Mesothelial cell of epicardium (in vitro differentiated cells): ENCODE data around the gene ABTB1. TPM values are rescaled to one million over a fixed set of nuclear protein-coding genes. Genes with fewer than 3 reads are reported as not detected.
A peak's percentile ranks its signal among the peaks of the same experiment; 100 is the strongest.

Experiments used
- DNase-seq, 2 experiments: peaks; one replicate each; pipeline ENCODE4 v3.0.0; 2021; ENCODE audit warnings: low spot score in 2 of 2; ENCODE audit not compliant: unreplicated experiment in 2 of 2
- H3K27ac Mint-ChIP-seq: 2 replicates; pipeline ENCODE4 v1.8.0; 2021; ENCODE audit warnings: mixed read lengths
- H3K27me3 Mint-ChIP-seq: 2 replicates; pipeline ENCODE4 v1.8.0; 2021; ENCODE audit warnings: low read depth, mixed read lengths
- H3K36me3 Mint-ChIP-seq: 2 replicates; pipeline ENCODE4 v1.8.0; 2021; ENCODE audit warnings: mixed read lengths
- H3K4me1 Mint-ChIP-seq: 2 replicates; pipeline ENCODE4 v1.8.0; 2021; ENCODE audit warnings: mixed read lengths
- H3K4me3 Mint-ChIP-seq: 2 replicates; pipeline ENCODE4 v1.8.0; 2021; ENCODE audit warnings: mild to moderate bottlenecking, moderate library complexity, mixed read lengths
- H3K9me3 Mint-ChIP-seq: 2 replicates; pipeline ENCODE4 v1.8.0; 2021; ENCODE audit warnings: mixed read lengths
- total RNA-seq: library from RNA; stranded (reverse); gene quantifications from 3 replicates; pipeline ENCODE4 v1.2.1, GENCODE V29; 2021
- TF ChIP-seq, protein P1 (sequence below): fragments of 200-600 bp; sonication (generic); IDR thresholded peaks from one replicate; pipeline ENCODE4 v1.5.0; 2021; ENCODE audit warnings: antibody characterized with exemption; ENCODE audit not compliant: unreplicated experiment

ABTB1 gene
- total RNA-seq, 1 donor from 2014 or later = 15.9 TPM

DNA sequence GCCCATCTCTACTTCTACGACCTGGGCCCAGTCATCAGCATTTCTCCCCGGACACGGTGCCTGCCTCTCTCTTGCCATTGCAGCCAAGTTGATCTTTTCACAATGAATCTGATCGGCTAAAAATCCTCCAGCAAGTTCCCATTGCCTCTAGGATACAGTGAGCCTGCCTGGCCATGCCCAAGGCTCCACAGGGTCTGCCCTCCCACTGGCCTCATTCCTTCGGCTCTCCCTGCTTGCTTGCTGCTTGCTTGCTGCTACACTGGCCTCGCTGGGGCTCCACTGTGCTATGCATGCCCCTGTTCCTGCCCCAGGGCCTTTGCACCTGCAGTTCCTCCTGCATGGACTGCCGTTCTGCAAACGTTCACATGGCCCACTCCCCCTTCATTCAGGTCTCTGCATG is 2.0 kb downstream of the ABTB1 start:
- peak in 1 of 2 experiments; percentile 16 for DNase-seq
- Mint-ChIP-seq H3K27me3 (no peaks in the 10 kb centered on the region), H3K4me1 (peaks cover 9% of the 10 kb centered on the region), H3K36me3 (peaks cover 3% of the 10 kb centered on the region), H3K9me3 (no peaks in the 10 kb centered on the region), H3K27ac (no peak overlapping the region), H3K4me3 (peak overlapping the region; percentile 4)
- TF ChIP-seq, protein P1, sequence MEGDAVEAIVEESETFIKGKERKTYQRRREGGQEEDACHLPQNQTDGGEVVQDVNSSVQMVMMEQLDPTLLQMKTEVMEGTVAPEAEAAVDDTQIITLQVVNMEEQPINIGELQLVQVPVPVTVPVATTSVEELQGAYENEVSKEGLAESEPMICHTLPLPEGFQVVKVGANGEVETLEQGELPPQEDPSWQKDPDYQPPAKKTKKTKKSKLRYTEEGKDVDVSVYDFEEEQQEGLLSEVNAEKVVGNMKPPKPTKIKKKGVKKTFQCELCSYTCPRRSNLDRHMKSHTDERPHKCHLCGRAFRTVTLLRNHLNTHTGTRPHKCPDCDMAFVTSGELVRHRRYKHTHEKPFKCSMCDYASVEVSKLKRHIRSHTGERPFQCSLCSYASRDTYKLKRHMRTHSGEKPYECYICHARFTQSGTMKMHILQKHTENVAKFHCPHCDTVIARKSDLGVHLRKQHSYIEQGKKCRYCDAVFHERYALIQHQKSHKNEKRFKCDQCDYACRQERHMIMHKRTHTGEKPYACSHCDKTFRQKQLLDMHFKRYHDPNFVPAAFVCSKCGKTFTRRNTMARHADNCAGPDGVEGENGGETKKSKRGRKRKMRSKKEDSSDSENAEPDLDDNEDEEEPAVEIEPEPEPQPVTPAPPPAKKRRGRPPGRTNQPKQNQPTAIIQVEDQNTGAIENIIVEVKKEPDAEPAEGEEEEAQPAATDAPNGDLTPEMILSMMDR = no peak

DNA sequence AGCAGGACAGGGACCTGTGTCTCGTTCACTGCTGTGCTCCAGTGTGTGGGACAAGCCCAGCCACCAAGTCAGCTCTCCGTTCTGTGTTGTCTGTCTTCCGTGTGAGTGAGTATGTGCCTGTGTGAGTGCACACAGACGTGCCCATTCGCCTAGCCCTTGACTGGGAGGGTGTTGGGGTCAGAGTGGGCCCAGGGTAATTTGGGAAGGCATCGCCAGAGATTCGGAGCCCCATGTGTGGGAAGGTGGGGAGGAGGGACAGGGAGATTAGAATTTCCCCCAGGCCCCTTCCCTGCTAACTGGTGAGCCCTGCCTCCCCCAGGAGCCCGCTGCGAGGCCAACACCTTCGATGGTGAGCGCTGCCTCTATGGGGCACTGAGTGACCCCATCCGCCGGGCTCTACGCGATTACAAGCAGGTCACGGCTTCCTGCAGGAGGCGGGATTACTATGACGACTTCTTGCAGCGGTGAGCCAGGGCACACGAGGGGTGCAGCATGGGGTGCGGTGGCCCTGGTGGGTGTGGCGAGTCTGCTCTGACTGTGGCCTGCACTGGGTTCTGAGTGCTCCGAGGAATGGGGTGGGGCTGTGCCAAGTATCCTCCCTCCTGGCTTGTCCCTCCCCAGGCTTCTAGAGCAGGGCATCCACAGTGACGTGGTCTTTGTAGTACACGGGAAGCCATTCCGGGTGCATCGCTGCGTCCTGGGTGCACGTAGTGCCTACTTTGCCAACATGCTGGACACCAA is 3.1 kb downstream of the ABTB1 start:
- H3K36me3 Mint-ChIP-seq = peaks cover 3% of the 10 kb centered on the region
- H3K27ac Mint-ChIP-seq = no peak overlapping the region
- peaks cover 9% of the 10 kb centered on the region for H3K4me1 Mint-ChIP-seq
- TF ChIP-seq, protein P1 = no peak
- no peaks in the 10 kb centered on the region for H3K27me3 Mint-ChIP-seq
- no peak overlapping the region for H3K4me3 Mint-ChIP-seq
- no peaks in the 10 kb centered on the region for H3K9me3 Mint-ChIP-seq
- no peak for DNase-seq

DNA sequence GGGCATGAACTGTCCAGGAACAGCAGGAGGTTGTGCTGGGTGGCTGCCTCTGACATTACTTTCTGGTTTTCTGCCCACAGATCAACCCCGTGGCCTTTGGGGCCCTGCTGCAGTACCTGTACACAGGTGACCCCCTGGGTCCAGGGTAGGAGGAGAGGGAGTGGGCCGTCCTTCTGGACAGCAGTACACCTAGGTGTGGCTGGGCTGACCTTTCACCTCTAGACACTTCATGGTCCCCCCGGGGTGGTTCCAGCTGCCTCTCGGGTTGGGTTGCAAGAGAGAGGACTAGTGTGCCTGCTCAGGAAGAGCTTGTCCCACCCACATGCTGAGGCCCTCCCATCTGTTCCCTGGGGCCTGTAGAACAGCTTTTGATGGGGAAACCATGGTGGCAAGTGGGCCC is 3.7 kb downstream of the ABTB1 start:
- H3K27ac Mint-ChIP-seq = no peak overlapping the region
- peaks cover 3% of the 10 kb centered on the region for H3K36me3 Mint-ChIP-seq
- no peaks in the 10 kb centered on the region for H3K27me3 Mint-ChIP-seq
- H3K9me3 Mint-ChIP-seq = no peaks in the 10 kb centered on the region
- DNase-seq = no peak
- peaks cover 9% of the 10 kb centered on the region for H3K4me1 Mint-ChIP-seq
- no peak overlapping the region for H3K4me3 Mint-ChIP-seq
- TF ChIP-seq, protein P1 = no peak

DNA sequence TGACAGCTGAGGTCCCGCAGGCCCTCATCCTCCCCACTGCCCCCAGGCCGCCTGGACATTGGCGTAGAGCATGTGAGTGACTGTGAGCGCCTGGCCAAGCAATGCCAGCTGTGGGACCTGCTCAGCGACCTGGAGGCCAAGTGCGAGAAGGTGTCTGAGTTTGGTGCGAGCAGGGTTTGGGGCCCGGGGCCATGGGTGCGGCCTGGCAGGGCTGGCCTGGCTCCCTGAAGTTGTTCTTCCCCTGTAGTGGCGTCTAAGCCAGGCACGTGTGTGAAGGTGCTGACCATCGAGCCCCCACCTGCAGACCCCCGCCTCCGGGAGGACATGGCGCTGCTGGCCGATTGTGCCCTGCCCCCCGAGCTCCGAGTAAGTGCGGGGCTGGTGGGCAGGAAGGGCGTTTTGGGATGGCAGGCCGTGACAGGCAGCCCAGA is 4.2 kb downstream of the ABTB1 start:
- Mint-ChIP-seq H3K36me3 (peaks cover 3% of the 10 kb centered on the region), H3K4me3 (no peak overlapping the region), H3K27ac (no peak overlapping the region), H3K9me3 (no peaks in the 10 kb centered on the region), H3K27me3 (no peaks in the 10 kb centered on the region), H3K4me1 (peaks cover 7% of the 10 kb centered on the region)
- TF ChIP-seq, protein P1 = no peak
- no peak for DNase-seq

DNA sequence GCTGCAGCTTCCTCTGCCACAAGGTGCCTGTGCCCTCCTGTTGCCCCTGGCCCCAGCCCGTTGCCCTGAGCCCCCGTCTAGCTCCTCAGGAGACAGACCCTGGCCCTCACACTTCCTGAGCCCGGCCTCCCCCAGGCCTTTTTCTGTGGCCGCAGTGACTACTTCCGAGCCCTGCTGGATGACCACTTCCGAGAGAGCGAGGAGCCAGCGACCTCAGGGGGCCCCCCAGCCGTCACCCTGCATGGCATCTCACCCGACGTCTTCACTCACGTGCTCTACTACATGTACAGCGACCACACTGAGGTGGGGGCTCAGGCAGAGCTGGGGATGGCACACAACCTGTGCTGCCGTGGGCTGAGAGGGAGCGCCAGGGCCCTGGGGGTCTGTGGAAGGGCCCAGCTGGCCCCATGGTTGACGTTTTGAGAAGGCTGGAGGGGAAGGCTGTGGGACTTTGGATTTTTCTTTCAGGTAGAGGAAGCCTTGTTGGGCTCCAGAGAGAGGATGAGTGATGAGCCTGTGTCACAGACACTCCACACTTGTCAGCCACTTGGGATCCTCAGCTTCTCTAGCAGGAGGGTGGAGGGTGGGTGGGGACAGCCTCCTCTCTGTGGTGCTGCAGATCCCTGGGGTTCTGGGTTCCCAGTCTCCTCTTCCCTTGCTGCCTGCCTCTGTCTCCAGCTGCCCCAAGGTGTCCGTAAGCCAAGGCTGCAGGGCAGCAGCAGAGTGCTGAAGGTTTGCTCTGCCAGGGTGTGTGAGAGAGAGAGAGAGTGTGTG is 5.0 kb downstream of the ABTB1 start:
- Mint-ChIP-seq H3K9me3 (no peaks in the 10 kb centered on the region), H3K4me3 (no peak overlapping the region), H3K27me3 (no peaks in the 10 kb centered on the region), H3K27ac (no peak overlapping the region), H3K4me1 (peaks cover 7% of the 10 kb centered on the region), H3K36me3 (peaks cover 3% of the 10 kb centered on the region)
- TF ChIP-seq, protein P1 = no peak
- no peak for DNase-seq
